Astrocyte (in vitro differentiated cells and primary cell): ENCODE data around the gene SUPT3H.

Experiments
- CTCF ChIP-seq: IDR thresholded peaks from 2 replicates; pipeline ENCODE4 v1.5.1; 2011; ENCODE audit warnings: low read depth, mild to moderate bottlenecking, inconsistent platforms, low read length, moderate library complexity; ENCODE audit not compliant: insufficient read depth
- EZH2 ChIP-seq: IDR thresholded peaks from 2 replicates; pipeline ENCODE4 v1.6.1; 2012; ENCODE audit warnings: mild to moderate bottlenecking, low read length, inconsistent platforms; ENCODE audit not compliant: insufficient read depth

GRCh38 chr6:44949596-44950201 is 428.0 kb downstream of the SUPT3H start:
- TF ChIP-seq CTCF (no peak), EZH2 (no peak)
